Measurements from ENCODE around the gene PNPLA8. TPM values are rescaled to one million over a fixed set of nuclear protein-coding genes. Genes with fewer than 3 reads are reported as not detected.

The PNPLA8 gene
- total RNA-seq, 2 donors from 2014 or later: 14.1 to 28.8 TPM

DNA sequence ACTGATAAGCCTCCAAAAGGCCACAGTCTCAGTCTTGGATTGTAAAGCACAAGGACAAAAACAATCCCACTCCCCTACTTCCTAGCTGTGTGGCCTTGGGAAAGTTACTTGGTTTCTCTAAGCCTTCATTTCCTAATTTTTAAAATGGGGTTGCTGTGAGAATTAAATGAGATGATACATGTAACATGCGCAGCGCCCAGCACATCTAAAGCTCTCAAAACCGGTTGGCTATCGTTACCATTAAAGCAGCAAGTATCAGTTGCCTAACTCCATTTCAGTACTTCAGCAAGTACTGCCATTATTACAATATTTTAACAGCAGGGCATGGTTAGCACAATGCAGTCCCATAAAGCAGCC is 71.6 kb downstream of the PNPLA8 start:
- TF ChIP-seq, protein P1, sequence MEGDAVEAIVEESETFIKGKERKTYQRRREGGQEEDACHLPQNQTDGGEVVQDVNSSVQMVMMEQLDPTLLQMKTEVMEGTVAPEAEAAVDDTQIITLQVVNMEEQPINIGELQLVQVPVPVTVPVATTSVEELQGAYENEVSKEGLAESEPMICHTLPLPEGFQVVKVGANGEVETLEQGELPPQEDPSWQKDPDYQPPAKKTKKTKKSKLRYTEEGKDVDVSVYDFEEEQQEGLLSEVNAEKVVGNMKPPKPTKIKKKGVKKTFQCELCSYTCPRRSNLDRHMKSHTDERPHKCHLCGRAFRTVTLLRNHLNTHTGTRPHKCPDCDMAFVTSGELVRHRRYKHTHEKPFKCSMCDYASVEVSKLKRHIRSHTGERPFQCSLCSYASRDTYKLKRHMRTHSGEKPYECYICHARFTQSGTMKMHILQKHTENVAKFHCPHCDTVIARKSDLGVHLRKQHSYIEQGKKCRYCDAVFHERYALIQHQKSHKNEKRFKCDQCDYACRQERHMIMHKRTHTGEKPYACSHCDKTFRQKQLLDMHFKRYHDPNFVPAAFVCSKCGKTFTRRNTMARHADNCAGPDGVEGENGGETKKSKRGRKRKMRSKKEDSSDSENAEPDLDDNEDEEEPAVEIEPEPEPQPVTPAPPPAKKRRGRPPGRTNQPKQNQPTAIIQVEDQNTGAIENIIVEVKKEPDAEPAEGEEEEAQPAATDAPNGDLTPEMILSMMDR (IDR thresholded peaks at IDR 0.05): no peak
- H3K27ac ChIP-seq: no peak overlapping the region
- no peaks in the 10 kb centered on the region for H3K36me3 ChIP-seq
- no peaks in the 10 kb centered on the region for H3K9me3 ChIP-seq
- H3K4me1 ChIP-seq: peaks cover 4% of the 10 kb centered on the region
- peaks cover 40% of the 10 kb centered on the region for H3K27me3 ChIP-seq
- DNase-seq: no peak
- no peak overlapping the region for H3K4me3 ChIP-seq
- intact Hi-C loops (cut with DNase I): loop anchor here (10.0 kb wide), 1 partner anchor 269 kb away; no protein-coding TSS in a partner anchor
- no peak overlapping the region for H3K9ac ChIP-seq (ENCODE audit: low read depth in 2 of 2, low read length in 2 of 2)

- intact Hi-C loops (cut with DNase I): loop anchor here (10.0 kb wide), 1 partner anchor 269 kb away; no protein-coding TSS in a partner anchor
- no peak overlapping the region for H3K27ac ChIP-seq
- H3K9ac ChIP-seq (ENCODE audit: low read depth in 2 of 2, low read length in 2 of 2): no peak overlapping the region
- TF ChIP-seq, protein P1 (IDR thresholded peaks at IDR 0.05): no peak
- H3K27me3 ChIP-seq: peaks cover 39% of the 10 kb centered on the region
- DNase-seq: no peak
- H3K9me3 ChIP-seq: no peaks in the 10 kb centered on the region
- H3K4me1 ChIP-seq: peaks cover 4% of the 10 kb centered on the region
- no peaks in the 10 kb centered on the region for H3K36me3 ChIP-seq
- no peak overlapping the region for H3K4me3 ChIP-seq
These were observed 72.6 kb downstream of the PNPLA8 start for GRCh38 chr7:108453320-108453719.

DNA sequence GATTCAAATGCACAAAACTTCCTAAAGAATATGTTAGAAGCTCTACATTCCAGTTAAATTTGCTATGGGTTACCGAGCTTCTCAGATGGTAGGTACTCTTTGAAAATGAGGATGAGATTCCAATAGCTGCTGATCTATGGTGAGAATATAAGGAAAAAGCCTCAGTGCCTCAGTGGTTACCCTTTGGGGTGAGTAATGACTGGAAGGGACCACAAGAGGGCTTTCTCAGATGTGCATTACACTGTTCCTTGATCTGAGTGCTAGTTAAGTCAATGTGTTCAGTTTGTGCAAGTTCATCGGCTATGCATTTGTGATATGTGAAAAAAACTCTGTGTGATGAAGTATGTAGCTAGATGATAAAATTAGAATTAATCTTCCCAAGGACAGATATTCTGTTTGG is 73.2 kb downstream of the PNPLA8 start:
- Histone ChIP-seq H3K27me3 (peaks cover 36% of the 10 kb centered on the region), H3K4me1 (peaks cover 4% of the 10 kb centered on the region), H3K9me3 (no peaks in the 10 kb centered on the region), H3K9ac (ENCODE audit: low read depth in 2 of 2, low read length in 2 of 2) (no peak overlapping the region), H3K36me3 (no peaks in the 10 kb centered on the region), H3K27ac (no peak overlapping the region), H3K4me3 (no peak overlapping the region)
- DNase-seq: no peak
- TF ChIP-seq, protein P1 (IDR thresholded peaks at IDR 0.05): no peak
- intact Hi-C loops (cut with DNase I): loop anchor here (10.0 kb wide), 1 partner anchor 268 kb away; no protein-coding TSS in a partner anchor

DNA sequence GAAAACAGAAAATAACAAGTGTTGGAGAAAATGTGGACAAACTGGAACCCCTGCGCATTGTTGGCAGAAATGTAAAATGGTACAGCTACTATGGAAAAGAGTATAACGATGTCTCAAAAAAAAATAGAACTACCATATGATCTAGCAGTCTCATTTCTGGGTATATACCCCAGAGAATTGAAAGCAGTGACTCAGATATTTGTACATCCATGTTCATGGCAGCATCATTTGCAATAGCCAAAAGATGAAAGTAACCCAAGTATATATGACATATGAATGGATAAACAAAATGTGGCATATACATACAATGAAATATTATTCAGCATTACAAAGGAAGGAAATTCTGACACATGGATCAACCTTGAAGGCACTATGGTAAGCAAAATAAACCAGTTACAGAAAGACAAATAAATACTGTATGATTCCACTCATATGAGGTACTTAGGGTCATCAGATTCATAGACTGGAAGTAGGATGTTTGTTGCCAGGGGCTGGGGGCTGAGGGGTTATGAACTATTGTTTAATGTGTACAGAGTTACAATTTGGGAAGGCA is 74.6 kb downstream of the PNPLA8 start:
- Histone ChIP-seq H3K9me3 (no peaks in the 10 kb centered on the region), H3K4me1 (peaks cover 4% of the 10 kb centered on the region), H3K27me3 (peaks cover 24% of the 10 kb centered on the region), H3K27ac (no peak overlapping the region), H3K36me3 (no peaks in the 10 kb centered on the region), H3K4me3 (no peak overlapping the region), H3K9ac (ENCODE audit: low read depth in 2 of 2, low read length in 2 of 2) (no peak overlapping the region)
- DNase-seq: no peak
- intact Hi-C loops (cut with DNase I): loop anchor here (10.0 kb wide), 1 partner anchor 267 kb away; no protein-coding TSS in a partner anchor
- TF ChIP-seq, protein P1 (IDR thresholded peaks at IDR 0.05): no peak

DNA sequence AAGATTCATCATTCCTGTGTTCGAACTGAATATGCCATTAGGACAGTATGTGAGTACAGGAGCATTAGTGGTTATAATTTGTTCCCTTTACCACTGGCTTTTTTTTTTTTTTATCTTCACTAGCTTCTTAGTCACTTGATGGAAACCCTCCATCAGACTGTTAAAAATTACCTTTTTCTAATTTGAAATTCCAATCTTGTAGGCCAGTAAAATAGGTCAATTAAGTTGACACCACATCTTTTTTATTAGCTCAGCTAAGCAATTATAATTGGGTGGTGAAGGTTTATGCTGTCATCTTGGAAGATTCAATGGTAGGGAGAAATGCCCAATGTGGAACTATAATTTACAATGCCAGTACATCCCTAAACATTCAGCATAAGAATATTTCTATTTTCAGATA is 75.8 kb downstream of the PNPLA8 start:
- H3K9me3 ChIP-seq: no peaks in the 10 kb centered on the region
- H3K4me1 ChIP-seq: peaks cover 2% of the 10 kb centered on the region
- intact Hi-C loops (cut with DNase I): loop anchor here (10.0 kb wide), 1 partner anchor 265 kb away; no protein-coding TSS in a partner anchor
- no peak for DNase-seq
- H3K27ac ChIP-seq: no peak overlapping the region
- TF ChIP-seq, protein P1 (IDR thresholded peaks at IDR 0.05): no peak
- no peak overlapping the region for H3K4me3 ChIP-seq
- H3K36me3 ChIP-seq: no peaks in the 10 kb centered on the region
- H3K9ac ChIP-seq (ENCODE audit: low read depth in 2 of 2, low read length in 2 of 2): no peak overlapping the region
- peaks cover 13% of the 10 kb centered on the region for H3K27me3 ChIP-seq

All from colonic mucosa (tissue), 4 donors.